GM18508 (cell line): ENCODE data around the gene TAP2.
"Not testable (repeated sequence)": the region's sequence is repeated elsewhere in the genome, so short reads cannot be mapped to it uniquely, and the experiment has no call there.

Experiments
- ATAC-seq: cut with Tn5 transposase; IDR thresholded peaks from one replicate; pipeline ENCODE4 v1.9.1; 2021; ENCODE audit warnings: moderate number of reproducible peaks; ENCODE audit not compliant: insufficient read depth, unreplicated experiment

The TAP2 gene

DNA sequence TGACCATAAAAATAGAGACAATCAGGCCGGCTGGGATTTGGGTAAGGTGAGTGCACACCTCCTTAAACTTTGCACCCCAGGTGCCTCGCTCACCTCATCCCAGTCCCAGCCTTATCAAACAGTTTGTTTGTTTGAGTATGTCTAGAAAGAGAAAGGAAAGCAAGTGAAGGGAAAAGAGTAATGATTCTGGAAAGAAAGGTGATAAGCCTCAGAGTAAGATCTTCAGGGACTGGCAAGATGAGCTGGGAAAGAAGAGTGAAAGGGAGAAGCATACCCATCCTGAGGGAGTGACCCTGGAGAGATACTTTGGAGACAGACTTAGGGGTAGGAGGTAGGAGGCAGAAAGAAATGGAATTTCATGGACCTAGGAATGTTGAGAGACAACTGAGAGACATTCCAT lies 1.7 kb downstream of the TAP2 start:
- ATAC-seq, result no peak

GRCh38 chr6:32835167-32835893 lies 3.2 kb downstream of the TAP2 start:
- no peak for ATAC-seq

DNA sequence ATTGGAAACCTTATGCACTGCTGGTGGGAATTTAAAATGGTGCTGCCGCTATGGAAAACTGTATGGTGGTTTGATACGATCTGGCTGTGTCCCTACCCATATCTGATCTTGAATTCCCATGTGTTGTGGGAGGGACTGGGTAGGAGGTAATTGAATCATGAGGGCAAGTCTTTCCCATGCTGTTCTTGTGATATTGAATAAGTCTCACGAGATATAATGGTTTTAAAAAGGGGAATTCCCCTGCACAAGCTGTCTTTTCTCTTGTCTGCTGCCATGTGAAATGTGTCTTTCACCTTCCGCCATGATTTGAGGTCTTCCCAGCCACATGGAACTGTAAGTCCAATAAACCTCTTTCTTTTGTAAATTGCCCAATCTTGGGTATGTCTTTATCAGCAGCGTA lies 4.9 kb downstream of the TAP2 start:
- no peak for ATAC-seq

GRCh38 chr6:32832535-32832934 lies 6.0 kb downstream of the TAP2 start:
- ATAC-seq, result no peak

DNA sequence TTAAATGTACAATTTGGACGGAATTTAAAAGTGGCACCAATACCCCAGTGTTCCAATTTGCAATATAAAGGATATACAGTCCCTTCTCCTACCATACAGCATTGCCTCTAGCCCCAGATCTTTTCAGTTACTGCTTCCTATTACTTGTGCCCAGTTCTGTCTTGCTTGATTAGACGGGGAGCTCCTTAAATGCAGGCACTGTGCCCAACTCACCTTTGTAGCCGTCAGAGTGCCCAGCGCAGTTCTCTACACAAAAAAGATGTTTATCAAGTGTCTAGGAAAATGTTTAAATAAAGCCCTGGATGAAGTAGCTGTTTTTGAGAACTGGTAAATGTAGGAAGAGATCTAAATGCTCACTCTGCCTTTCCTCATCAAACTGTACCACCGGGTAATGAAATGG lies 7.6 kb downstream of the TAP2 start:
- ATAC-seq, result no peak

DNA sequence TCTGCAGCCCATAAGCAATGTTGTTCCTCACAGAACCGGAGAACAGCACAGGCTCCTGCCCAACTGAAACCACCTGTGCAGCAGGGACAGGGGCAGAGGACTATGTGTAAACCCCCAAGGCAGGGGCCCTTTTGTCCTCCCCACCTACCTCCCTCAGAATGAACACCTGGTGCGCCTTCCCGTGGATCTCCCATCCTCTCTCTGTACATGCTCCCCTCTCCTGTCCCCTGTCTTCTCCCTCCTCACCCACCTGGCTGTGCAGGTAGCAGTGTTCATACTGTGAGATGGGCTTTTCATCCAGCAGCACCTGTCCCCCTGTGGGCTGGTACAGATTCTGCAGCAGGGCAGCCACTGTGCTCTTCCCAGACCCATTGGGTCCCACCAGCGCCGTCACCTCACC lies 8.5 kb downstream of the TAP2 start:
- ATAC-seq, result no peak

DNA sequence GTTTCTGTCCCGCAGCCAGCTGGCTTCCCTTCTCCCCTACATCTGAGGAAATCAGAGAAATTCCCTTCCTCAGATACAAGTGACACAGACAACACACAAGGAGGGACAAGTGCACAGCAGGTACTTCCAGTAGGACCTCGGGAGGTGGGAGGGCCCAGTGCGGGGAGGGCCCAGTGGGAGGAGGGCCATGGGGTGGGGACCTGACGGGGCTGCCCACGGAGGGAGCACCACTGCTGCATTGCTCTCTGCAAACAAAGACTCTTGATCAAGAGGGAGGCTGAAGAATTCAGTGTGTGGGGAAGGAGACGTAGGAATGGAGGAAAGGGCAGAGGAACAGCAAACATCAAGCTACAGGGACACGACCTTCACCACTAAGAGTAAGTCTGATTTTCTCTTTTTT lies 9.0 kb downstream of the TAP2 start:
- no peak for ATAC-seq

GRCh38 chr6:32827025-32827424 lies 11.5 kb downstream of the TAP2 start:
- no peak for ATAC-seq

DNA sequence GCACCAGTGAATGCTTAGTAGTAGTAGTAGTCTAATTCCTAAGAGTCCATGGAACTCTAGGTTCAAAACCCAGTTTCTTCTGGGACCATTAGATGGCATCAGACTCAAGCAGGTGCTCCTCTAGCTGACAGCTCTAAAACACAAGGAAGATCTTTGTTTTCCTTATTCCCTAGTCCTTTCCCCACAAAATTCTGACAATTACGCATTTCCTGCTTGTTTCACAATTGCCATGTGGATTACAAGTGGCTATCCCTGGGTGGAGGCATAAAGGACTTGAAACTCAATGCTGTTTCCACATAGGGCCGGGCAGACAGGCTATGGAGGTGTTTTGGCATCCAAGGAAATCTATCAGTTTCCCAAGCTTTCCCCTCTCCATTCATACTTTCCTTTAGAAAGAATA lies 12.6 kb downstream of the TAP2 start:
- no peak for ATAC-seq

GRCh38 chr6:32819729-32820128 lies 18.8 kb downstream of the TAP2 start:
- no peak for ATAC-seq

GRCh38 chr6:32818867-32819266 lies 19.7 kb downstream of the TAP2 start:
- no peak for ATAC-seq

DNA sequence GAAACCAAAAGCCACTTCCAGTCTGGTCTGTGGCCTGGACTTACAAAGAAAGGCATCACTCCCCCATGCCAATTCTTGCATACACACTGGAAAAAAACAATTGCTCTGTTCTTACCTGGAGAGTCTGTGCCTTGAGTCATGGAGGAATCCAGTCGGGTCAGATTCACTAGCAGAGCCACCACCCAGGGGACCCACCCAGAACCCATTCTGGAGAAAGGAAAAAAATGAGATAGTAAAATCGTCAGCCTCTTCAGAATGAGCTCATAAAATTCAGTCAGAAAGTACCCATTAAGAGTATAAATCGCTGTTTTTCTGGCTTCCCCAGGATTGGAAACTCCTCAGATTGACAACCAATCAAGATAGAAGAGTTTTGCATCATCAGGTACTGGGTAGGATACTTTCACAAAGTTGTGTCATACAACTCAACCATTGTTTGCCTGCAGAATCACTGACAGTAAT lies 21.8 kb downstream of the TAP2 start, which contains the start of gene HLA-DOB:
TSS of gene HLA-DOB (minus strand) at position 257 of the 459 bp plus-strand sequence. CDS start at position 206, 51 bp downstream.
- no peak for ATAC-seq

GRCh38 chr6:32815996-32816395 lies 22.5 kb downstream of the TAP2 start:
- no peak for ATAC-seq

DNA sequence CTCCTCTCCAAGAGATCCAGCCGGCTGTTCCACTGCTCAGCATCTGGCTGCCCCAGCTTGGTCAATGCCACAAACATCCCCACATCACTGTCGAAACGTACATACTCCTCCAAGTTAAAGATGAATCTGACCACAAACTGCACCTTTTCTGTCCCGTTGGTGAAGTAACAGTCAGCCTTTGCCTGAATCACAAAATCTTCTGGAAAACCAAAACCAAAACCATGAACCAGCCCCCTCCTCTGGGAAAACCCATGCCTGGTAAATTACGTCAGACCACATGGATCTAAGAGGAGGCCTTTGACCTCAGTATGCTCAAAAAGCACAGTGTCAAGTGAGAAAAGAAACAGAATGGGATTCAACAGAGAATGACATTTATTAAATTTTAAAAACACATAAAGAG lies 23.4 kb downstream of the TAP2 start:
- ATAC-seq, result no peak

GRCh38 chr6:32814145-32814544 lies 24.4 kb downstream of the TAP2 start:
- ATAC-seq, result no peak

- no peak for ATAC-seq
These were observed 29.4 kb downstream of the TAP2 start for GRCh38 chr6:32809171-32809570.

DNA sequence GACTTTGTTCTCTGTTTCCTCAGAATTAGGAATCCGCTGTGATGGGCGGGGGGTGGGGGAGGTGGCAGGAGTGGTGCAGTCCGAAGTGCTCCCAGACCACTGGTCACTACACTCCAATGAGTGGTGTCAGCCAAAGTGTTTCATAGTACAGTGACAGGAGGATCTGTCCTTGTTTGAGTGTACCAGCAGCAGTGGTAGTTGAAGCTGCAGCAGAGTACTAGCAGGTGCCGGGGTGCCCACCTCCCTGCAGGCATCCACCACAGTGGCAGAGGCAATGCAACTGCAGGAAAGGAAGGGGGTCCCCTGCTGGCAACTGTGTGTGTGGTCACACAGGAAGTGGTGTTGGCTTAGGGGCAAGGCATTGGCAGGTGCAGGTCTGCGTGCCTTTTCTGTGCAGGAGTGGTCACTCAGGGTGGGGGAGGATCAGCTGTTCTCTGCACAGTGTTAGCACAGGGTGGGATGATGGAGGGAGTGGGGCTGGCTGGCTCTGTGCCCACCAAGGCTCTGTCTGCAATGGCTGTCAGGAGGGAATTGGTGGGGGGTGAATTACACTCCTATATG lies 31.4 kb downstream of the TAP2 start:
- no peak for ATAC-seq

GRCh38 chr6:32805404-32805803 lies 33.1 kb downstream of the TAP2 start:
- not testable (repeated sequence) for ATAC-seq

GRCh38 chr6:32803416-32803815 lies 35.1 kb downstream of the TAP2 start:
- ATAC-seq, result no peak

- no peak for ATAC-seq
These were observed 38.8 kb downstream of the TAP2 start for GRCh38 chr6:32799740-32800139.

DNA sequence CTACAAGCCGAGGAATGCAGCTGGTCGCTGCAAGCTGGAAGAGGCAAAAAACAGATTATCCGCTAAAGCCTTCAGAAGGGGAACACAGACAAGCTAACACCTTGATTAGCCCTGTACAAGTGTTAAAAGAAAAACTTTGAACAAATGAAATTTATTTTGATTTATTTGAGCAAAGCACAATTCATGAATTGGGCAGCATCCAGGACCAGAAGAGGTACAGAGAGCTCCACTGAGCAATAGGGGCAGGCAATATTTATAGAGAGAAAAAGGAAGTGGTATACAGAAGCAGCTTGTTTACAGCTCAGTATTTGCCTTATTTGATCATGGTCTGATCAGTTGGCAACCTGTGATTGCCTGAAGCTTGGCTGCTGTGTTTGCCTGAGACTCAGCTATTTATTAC lies 39.4 kb downstream of the TAP2 start:
- no peak for ATAC-seq
